Measurements from ENCODE around the gene KLHL22. TPM values are rescaled to one million over a fixed set of nuclear protein-coding genes. Genes with fewer than 3 reads are reported as not detected.

Gene KLHL22
- total and polyA plus RNA-seq, 2 donors (not counting 3 experiments of a cell fraction or from before 2014, with no cell fraction given) = 24.2 to 33.6 TPM

DNA sequence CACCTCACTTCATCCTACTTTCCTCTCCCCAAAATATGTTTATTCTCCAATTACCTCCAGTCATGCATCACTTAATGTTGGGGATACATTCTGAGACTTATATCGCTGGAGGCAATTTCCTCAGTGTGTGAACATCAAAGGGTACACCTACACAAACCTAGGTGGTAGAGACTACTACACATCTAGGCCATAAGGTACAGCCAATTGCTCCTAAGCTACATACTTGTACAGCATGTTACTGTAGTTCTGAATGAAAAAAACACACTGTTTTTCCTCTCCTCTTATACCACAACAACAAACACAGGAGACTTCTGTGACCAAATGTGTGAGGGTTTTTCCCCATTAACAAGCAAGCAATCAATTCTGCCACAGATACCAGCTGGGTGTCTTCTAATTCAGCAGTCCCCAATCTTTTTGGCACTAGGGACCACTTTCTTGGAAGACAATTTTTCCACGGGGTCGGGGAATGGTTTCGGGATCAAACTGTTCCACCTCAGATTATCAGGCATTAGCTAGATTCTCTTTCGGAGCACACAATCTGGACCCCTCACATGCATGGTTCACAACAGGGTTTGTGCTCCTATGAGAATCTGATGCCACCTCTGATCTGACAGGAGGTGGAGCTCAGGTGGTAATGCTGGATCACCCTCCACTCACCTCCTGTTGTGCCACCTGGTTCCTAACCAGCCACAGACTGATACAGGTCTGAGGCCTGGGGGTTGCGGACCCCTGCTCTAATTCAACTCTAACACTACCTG is 5.2 kb downstream of the KLHL22 start:
- POLR2A ChIA-PET = no interaction called here
- Histone ChIP-seq H3K4me3 (replicated peaks in 1 of 3; ENCODE audit: insufficient read depth in 1 of 3, low read depth in 1 of 3, low read length in 3 of 3) (no peak overlapping the region), H3K27ac (ENCODE audit: insufficient read depth, low read depth, low read length) (no peak overlapping the region), H3K27me3 (ENCODE audit: control insufficient read depth in 2 of 2, insufficient read depth in 2 of 2, low read length in 2 of 2) (no peaks in the 10 kb centered on the region), H3K4me2 (ENCODE audit: insufficient read depth, low read length) (no peak overlapping the region), H3K9ac (replicated peaks; ENCODE audit: extremely low read depth, insufficient read depth, low read length) (no peak overlapping the region), H2AFZ (ENCODE audit: low read depth, low read length) (no peak overlapping the region), H3K4me1 (ENCODE audit: control insufficient read depth, extremely low read depth, insufficient read depth, low read length) (peaks cover 5% of the 10 kb centered on the region), H3K9me1 (replicated peaks; ENCODE audit: control insufficient read depth, extremely low read depth, insufficient read depth, low read length) (no peaks in the 10 kb centered on the region), H4K20me1 (replicated peaks; ENCODE audit: control insufficient read depth, extremely low read depth, insufficient read depth, low read length) (peaks cover 2% of the 10 kb centered on the region), H3K9me3 (replicated peaks; ENCODE audit: control insufficient read depth, insufficient read depth, low read length) (no peaks in the 10 kb centered on the region), H3K36me3 (ENCODE audit: control insufficient read depth in 2 of 2, extremely low read depth in 1 of 2, insufficient read depth in 2 of 2, low read length in 2 of 2) (peaks cover 0 to 4% of the 10 kb centered on the region in 2 experiments), H3K79me2 (ENCODE audit: control insufficient read depth, insufficient read depth, low read length) (peaks cover 5% of the 10 kb centered on the region)
- CTCF ChIA-PET = no interaction called here
- dilution Hi-C loops (cut with MboI; ENCODE audit: extremely low pct_ligation_motif_present, low sequenced_read_pairs) (no loop called here), intact Hi-C loops (cut with micrococcal nuclease) (loop anchor here (10.0 kb wide), 1 partner anchor 166 kb away; the partner anchor contains the start of gene DGCR6L)
- DNase-seq (ENCODE audit: low read depth, low spot score) = no peak
- FAIRE-seq = no peak
- TF ChIP-seq, protein P1, sequence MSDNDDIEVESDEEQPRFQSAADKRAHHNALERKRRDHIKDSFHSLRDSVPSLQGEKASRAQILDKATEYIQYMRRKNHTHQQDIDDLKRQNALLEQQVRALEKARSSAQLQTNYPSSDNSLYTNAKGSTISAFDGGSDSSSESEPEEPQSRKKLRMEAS (IDR thresholded peaks at IDR 0.05; ENCODE audit: insufficient read depth, insufficient read length) = no peak
- no peak for TF ChIP-seq JUN (IDR thresholded peaks at IDR 0.05; ENCODE audit: borderline replicate concordance, insufficient read depth, insufficient read length, low read depth)
- no peak for TF ChIP-seq GATA2 (IDR thresholded peaks at IDR 0.05; ENCODE audit: insufficient read depth, insufficient read length, low read depth, low read length)
- no peak for TF ChIP-seq POLR2A (IDR thresholded peaks at IDR 0.05; ENCODE audit: low read depth, low read length)
- no peak for TF ChIP-seq MYC (IDR thresholded peaks at IDR 0.05; ENCODE audit: low read depth, low read length)
- TF ChIP-seq EZH2 (IDR thresholded peaks at IDR 0.05; ENCODE audit: borderline replicate concordance, low read depth, low read length, severe bottlenecking) = no peak
- TF ChIP-seq, protein P2, sequence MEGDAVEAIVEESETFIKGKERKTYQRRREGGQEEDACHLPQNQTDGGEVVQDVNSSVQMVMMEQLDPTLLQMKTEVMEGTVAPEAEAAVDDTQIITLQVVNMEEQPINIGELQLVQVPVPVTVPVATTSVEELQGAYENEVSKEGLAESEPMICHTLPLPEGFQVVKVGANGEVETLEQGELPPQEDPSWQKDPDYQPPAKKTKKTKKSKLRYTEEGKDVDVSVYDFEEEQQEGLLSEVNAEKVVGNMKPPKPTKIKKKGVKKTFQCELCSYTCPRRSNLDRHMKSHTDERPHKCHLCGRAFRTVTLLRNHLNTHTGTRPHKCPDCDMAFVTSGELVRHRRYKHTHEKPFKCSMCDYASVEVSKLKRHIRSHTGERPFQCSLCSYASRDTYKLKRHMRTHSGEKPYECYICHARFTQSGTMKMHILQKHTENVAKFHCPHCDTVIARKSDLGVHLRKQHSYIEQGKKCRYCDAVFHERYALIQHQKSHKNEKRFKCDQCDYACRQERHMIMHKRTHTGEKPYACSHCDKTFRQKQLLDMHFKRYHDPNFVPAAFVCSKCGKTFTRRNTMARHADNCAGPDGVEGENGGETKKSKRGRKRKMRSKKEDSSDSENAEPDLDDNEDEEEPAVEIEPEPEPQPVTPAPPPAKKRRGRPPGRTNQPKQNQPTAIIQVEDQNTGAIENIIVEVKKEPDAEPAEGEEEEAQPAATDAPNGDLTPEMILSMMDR (IDR thresholded peaks at IDR 0.05; ENCODE audit: extremely low read depth in 1 of 2, insufficient read depth in 1 of 2, low read depth in 1 of 2, low read length in 2 of 2) = no peak
- TF ChIP-seq FOS (IDR thresholded peaks at IDR 0.05; ENCODE audit: borderline replicate concordance, insufficient read depth, low read length) = no peak
- TF ChIP-seq POLR2AphosphoS5 (IDR thresholded peaks at IDR 0.05; ENCODE audit: insufficient read depth, low read depth, low read length) = no peak
- no TSS peak for BruUV-seq (replicated peaks)

Measured in endothelial cell of umbilical vein (primary cell).